Measurements from ENCODE around the gene SORBS1. TPM values are rescaled to one million over a fixed set of nuclear protein-coding genes. Genes with fewer than 3 reads are reported as not detected.

The SORBS1 gene
- total and polyA plus RNA-seq, 9 of the 15 experiments (the other 6 are each of a cell fraction or from before 2014, with no cell fraction given): 2.0 to 13.3 (median 6.5) TPM

DNA sequence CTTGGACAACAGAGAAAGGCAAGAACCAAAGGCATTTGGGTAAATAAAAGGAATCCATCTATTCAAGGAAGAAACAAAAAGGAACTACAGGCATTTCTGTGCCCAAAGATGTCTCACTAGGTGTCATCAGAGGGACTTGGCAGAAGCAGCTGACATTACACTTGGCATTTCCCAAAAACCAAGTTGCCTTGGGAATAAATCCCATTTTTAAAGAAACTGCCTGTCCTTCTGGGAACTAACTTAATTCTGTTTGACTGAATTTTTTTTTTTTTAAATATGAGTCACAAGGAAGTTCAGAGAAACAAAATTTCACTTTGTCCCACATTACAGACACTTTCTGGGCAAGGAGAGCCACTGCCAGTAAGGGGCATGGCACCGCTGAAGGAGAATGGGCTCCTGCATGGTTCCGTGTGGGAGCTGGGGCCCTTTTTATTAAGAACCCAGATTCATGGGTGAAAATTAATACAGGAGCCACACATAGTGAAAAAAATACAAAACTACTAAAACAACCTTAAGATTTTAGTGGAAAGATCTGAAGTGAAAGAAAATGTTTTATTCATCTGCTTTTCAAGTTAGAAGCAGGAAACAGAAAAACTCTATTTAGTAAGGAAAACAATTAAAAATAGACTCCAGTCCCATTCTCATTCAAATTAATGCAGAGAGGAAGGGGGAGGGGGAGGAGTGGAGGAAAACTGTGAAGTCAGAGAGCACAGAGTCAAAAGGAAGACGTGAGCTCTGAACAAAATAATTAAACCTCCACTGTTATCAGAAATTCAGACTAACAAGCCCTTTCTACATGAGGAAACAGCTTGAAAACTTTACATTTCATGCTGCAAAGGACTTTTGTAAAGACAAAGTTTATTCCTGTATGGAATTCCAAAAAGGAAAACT is 151.9 kb downstream of the SORBS1 start (continued):
- TF ChIP-seq, protein P1, sequence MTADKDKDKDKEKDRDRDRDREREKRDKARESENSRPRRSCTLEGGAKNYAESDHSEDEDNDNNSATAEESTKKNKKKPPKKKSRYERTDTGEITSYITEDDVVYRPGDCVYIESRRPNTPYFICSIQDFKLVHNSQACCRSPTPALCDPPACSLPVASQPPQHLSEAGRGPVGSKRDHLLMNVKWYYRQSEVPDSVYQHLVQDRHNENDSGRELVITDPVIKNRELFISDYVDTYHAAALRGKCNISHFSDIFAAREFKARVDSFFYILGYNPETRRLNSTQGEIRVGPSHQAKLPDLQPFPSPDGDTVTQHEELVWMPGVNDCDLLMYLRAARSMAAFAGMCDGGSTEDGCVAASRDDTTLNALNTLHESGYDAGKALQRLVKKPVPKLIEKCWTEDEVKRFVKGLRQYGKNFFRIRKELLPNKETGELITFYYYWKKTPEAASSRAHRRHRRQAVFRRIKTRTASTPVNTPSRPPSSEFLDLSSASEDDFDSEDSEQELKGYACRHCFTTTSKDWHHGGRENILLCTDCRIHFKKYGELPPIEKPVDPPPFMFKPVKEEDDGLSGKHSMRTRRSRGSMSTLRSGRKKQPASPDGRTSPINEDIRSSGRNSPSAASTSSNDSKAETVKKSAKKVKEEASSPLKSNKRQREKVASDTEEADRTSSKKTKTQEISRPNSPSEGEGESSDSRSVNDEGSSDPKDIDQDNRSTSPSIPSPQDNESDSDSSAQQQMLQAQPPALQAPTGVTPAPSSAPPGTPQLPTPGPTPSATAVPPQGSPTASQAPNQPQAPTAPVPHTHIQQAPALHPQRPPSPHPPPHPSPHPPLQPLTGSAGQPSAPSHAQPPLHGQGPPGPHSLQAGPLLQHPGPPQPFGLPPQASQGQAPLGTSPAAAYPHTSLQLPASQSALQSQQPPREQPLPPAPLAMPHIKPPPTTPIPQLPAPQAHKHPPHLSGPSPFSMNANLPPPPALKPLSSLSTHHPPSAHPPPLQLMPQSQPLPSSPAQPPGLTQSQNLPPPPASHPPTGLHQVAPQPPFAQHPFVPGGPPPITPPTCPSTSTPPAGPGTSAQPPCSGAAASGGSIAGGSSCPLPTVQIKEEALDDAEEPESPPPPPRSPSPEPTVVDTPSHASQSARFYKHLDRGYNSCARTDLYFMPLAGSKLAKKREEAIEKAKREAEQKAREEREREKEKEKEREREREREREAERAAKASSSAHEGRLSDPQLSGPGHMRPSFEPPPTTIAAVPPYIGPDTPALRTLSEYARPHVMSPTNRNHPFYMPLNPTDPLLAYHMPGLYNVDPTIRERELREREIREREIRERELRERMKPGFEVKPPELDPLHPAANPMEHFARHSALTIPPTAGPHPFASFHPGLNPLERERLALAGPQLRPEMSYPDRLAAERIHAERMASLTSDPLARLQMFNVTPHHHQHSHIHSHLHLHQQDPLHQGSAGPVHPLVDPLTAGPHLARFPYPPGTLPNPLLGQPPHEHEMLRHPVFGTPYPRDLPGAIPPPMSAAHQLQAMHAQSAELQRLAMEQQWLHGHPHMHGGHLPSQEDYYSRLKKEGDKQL (CRISPR knock-in tag; IDR thresholded peaks at IDR 0.05; ENCODE audit: borderline replicate concordance): no peak

DNA sequence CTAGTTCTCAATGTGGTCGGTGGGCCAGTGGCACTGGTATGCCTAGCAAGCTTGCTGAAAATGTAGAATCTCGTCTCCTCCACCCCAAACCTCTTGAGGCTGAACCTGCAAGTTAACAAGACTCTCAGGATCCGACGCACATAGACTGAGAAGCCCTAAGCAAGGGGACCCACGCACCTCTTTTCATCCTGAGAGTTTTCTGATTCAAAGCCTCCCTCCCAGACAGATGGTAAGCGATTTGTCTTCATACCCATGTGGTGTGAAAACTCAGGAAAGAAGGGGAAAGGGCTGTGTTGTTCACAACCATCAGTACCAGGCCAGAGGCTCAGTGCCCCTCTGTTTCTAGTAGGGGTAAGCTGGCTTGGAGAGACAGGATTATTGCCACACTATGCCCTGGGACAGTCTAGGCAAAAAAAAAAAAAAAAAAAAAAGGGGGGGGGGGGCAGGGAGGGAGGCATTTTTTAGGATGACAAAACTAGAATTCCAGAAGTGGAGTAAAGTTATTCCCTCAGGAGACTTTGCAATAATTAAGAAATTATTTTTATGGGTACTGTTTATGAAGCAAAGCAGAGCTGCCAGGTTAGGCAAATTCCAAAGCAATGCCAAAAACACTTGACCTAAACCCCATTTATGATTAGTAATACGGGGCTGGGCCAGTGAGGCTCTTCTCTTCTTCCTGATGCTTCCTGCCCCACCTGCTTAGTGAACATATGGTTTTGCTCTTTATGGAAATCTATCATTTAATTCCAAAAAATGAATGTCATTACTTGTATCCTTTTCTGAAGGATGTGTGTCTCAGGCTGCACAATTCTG is 152.8 kb downstream of the SORBS1 start:
- ATAC-seq (no peak), DNase-seq (ENCODE audit: extremely low read depth in 1 of 4, low spot score in 3 of 4) (no peak), FAIRE-seq (no peak)
- Histone ChIP-seq H3K79me2 (ENCODE audit: control insufficient read depth, insufficient read depth, low read length) (no peaks in the 10 kb centered on the region), H3K27ac (ENCODE audit: extremely low read depth, low read depth, low read length) (no peak overlapping the region), H3K9me3 (replicated peaks; ENCODE audit: control insufficient read depth, insufficient read depth, low read depth, low read length) (no peaks in the 10 kb centered on the region), H3K36me3 (ENCODE audit: control insufficient read depth, insufficient read depth, low read length) (no peaks in the 10 kb centered on the region), H4K20me1 (replicated peaks; ENCODE audit: control insufficient read depth, insufficient read depth, low read length) (no peaks in the 10 kb centered on the region), H3K4me2 (ENCODE audit: insufficient read depth, low read length) (no peak overlapping the region), H2AFZ (ENCODE audit: low read depth, low read length) (no peak overlapping the region), H3K4me3 (no peak overlapping the region), H3K27me3 (ENCODE audit: control insufficient read depth in 2 of 2, insufficient read depth in 2 of 2, low read length in 2 of 2) (no peaks in the 10 kb centered on the region), H3K9ac (ENCODE audit: insufficient read depth in 1 of 2, low read depth in 2 of 2, low read length in 2 of 2) (no peak overlapping the region), H3K9me1 (ENCODE audit: control insufficient read depth, insufficient read depth, low read length) (no peaks in the 10 kb centered on the region), H3K4me1 (replicated peaks in 1 of 2; ENCODE audit: control insufficient read depth in 2 of 2, insufficient read depth in 2 of 2, low read length in 2 of 2) (peaks cover 0 to 11% of the 10 kb centered on the region in 2 experiments; a peak in 3 of 5 replicates)
- in situ Hi-C loops (cut with MboI) (no loop called here), intact Hi-C loops (cut with micrococcal nuclease) (no loop called here)
- 73% methylated on average over 7 of the region's 7 CpGs for WGBS (ENCODE audit: insufficient coverage, low coverage, missing lambda C conversion rate)
- CTCF ChIA-PET (ENCODE audit: low intra/inter-chr PET ratio): no interaction called here
- POLR2A ChIA-PET: no interaction called here
- no TSS peak for BruUV-seq (replicated peaks)
